Heart right ventricle (tissue), 16 donors: ENCODE data around the gene BIRC2. TPM values are rescaled to one million over a fixed set of nuclear protein-coding genes. Genes with fewer than 3 reads are reported as not detected.

Experiments used
- ATAC-seq, 8 donors: fragments of 200-7000 bp; cut with Tn5 transposase; one replicate each; pipeline ENCODE4 v1.9.1; 2020; ENCODE audit warnings: mild to moderate bottlenecking in 8 of 8, moderate library complexity in 8 of 8, moderate number of reproducible peaks in 1 of 8
- DNase-seq, 2 donors: peaks; one replicate each; pipeline ENCODE4 v3.0.0-alpha.2; 2020
- H3K27ac ChIP-seq, 10 donors: fragments of 200-600 bp; sonication (generic) in 2 of 10; one replicate each; pipeline versions ENCODE4 v1.5.0 to v1.8.0; 2020 to 2022; ENCODE audit warnings: mild to moderate bottlenecking in 3 of 10
- H3K27me3 ChIP-seq, 7 donors: fragments of 200-600 bp; one replicate each; pipeline ENCODE4 v1.8.0; 2021 to 2022; ENCODE audit warnings: mild to moderate bottlenecking in 2 of 7
- H3K36me3 ChIP-seq, 9 donors: fragments of 200-600 bp; sonication (generic) in 1 of 9; one replicate each; pipeline versions ENCODE4 v1.5.0 to v1.8.0; 2020 to 2022; ENCODE audit warnings: mild to moderate bottlenecking in 2 of 9
- H3K4me1 ChIP-seq, 9 donors: fragments of 200-600 bp; sonication (generic) in 1 of 9; one replicate each; pipeline versions ENCODE4 v1.5.0 to v1.8.0; 2020 to 2022; ENCODE audit warnings: mild to moderate bottlenecking in 4 of 9
- H3K4me3 ChIP-seq, 10 donors: fragments of 200-600 bp; sonication (generic) in 2 of 10; one replicate each; pipeline versions ENCODE4 v1.5.0 to v1.8.0; 2020 to 2022; ENCODE audit warnings: mild to moderate bottlenecking in 7 of 10, moderate library complexity in 2 of 10
- H3K9me3 ChIP-seq, 11 donors: fragments of 200-600 bp in 10 of 11; sonication (generic) in 2 of 11; one replicate each; pipeline versions ENCODE4 v1.5.0 to v1.8.0; 2013 to 2022; ENCODE audit warnings: mild to moderate bottlenecking in 2 of 11, control low read depth in 1 of 11, moderate library complexity in 1 of 11
- whole genome bisulfite sequencing, 2 donors: extraction: QIAGEN DNeasy Blood & Tissue Kit; methylation state at CpG; one replicate each; pipeline ENCODE4 v1.1.7; 2013; ENCODE audit warnings: inconsistent platforms in 1 of 2; 5-methylcytosine and 5-hydroxymethylcytosine counted together
- intact Hi-C, 10 donors: fragments of 100-400 bp; cut with DNase I; formaldehyde crosslinking; loops; one replicate each; pipeline versions ENCODE4 v1.11.1 to v1.14.2; 2022
- polyA plus RNA-seq, 2 donors: library from polyadenylated mRNA; stranded (reverse); fragments of 200-250 nt; gene quantifications; one replicate each; pipeline ENCODE4 v1.2.3, GENCODE V29; 2013
- total RNA-seq, 10 donors: library from RNA; stranded (reverse); fragmentation: NEBNext Ultra II Directional in 3 of 10; extraction: Animal tissue kit (Norgen Biotek cat#: 25700) in 3 of 10; gene quantifications; one replicate each; pipeline versions ENCODE4 v1.2.1 to v1.2.4, GENCODE V29; 2021 to 2023
- TF ChIP-seq, protein P1 (sequence below), 9 donors: fragments of 200-600 bp; sonication (generic) in 2 of 9; IDR thresholded peaks; one replicate each; pipeline versions ENCODE4 v1.5.0 to v1.8.0; 2021 to 2022; ENCODE audit warnings: antibody characterized with exemption in 9 of 9, mild to moderate bottlenecking in 5 of 9, moderate library complexity in 1 of 9
- donor health status: Arrhythmogenic right ventricular cardiomyopathy.
- donor health status: ischemic (EF 13 %, LVEDD 7.1; RV severe dilation, severe dysfunction).
- donor health status: healthy with polysubstance abuse.
- donor health status: DM: no; HTN: yes; CAD: no.
- donor health status: DM: no; HTN: no; CAD: no.
- donor health status: ischemic (EF 25% LVEDD 6.9; RV normal size, moderate dysfunction).
- donor health status: ischemic (EF 25% LVEDD 5.7; RV mildly dilated, moderate dysfunction).
- donor health status: healthy.
- donor health status: DM: yes; HTN: yes; CAD: no.
- donor health status: Ischemic cardiomyopathy.
- donor health status: ischemic (EF 35%, LVEDD 5.7; RV mildly dilated, moderate dysfunction).
- donor health status: nonischemic (EF 11% LVEDD 7.7; RV severe dilation, severe dysfunction).
- donor health status: DM: yes; HTN: yes; CAD: no.
- donor health status: PGD.
- donor health status: ischemic (EF 29% LVEDD 5.4; RV normal size, mild dysfunction).
- donor health status: nonischemic (EF 23%, LVEDD 6.1; RV moderate dilation, normal function).

The BIRC2 gene
- total and polyA plus RNA-seq, 12 donors: 20.2 to 39.7 (median 28.0) TPM

DNA sequence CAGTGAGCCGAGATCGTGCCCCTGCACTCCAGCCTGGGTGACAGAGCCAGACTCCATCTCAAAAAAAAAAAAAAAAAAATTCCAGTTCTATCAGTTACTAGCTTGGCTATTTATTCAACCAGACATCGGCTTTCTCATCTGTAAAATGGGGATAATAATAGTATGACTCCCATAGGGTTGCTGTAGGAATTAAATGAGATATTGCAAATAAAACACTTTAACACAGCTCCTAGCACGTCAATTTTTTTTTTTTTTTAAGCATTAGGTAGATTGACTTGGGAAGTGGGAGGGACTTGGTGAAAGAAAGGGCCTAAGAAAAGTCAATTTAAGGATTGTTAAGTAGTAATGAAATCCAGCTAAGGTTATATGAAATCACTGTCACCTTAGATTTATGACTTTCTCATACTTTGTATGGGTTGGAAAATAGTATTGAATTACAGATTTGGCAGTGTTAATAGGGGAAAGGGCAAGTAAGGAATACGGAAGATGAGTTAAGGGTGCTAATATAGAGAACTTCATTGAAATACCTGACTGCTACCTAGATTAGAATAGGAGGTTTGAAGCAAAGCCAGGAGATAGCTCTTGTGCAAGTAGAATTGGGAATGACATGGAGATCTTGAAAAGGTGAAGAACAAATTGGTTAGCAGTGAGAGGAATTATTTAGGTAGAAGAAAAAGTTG lies 28.8 kb downstream of the BIRC2 start:
- WGBS, 2 donors: 88 to 93% methylated on average over 5 of the region's 5 CpGs
- TF ChIP-seq, protein P1, sequence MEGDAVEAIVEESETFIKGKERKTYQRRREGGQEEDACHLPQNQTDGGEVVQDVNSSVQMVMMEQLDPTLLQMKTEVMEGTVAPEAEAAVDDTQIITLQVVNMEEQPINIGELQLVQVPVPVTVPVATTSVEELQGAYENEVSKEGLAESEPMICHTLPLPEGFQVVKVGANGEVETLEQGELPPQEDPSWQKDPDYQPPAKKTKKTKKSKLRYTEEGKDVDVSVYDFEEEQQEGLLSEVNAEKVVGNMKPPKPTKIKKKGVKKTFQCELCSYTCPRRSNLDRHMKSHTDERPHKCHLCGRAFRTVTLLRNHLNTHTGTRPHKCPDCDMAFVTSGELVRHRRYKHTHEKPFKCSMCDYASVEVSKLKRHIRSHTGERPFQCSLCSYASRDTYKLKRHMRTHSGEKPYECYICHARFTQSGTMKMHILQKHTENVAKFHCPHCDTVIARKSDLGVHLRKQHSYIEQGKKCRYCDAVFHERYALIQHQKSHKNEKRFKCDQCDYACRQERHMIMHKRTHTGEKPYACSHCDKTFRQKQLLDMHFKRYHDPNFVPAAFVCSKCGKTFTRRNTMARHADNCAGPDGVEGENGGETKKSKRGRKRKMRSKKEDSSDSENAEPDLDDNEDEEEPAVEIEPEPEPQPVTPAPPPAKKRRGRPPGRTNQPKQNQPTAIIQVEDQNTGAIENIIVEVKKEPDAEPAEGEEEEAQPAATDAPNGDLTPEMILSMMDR (IDR thresholded peaks at IDR 0.05): no peak

DNA sequence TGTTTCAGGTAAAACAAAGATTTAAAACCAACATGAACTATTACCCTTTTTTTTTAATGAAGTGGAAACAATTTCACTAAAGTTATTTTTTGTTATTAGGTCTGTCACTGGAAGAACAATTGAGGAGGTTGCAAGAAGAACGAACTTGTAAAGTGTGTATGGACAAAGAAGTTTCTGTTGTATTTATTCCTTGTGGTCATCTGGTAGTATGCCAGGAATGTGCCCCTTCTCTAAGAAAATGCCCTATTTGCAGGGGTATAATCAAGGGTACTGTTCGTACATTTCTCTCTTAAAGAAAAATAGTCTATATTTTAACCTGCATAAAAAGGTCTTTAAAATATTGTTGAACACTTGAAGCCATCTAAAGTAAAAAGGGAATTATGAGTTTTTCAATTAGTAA lies 30.9 kb downstream of the BIRC2 start:
- intact Hi-C loops: no loop called here
- TF ChIP-seq, protein P1 (IDR thresholded peaks at IDR 0.05): no peak
- no peak for DNase-seq
- Histone ChIP-seq H3K27ac (no peak overlapping the region), H3K4me3 (no peak overlapping the region), H3K36me3 (peaks cover 0 to 74% (median 20%) of the 10 kb centered on the region in 9 donors), H3K27me3 (no peaks in the 10 kb centered on the region), H3K4me1 (peaks cover 0 to 5% (median 0%) of the 10 kb centered on the region in 9 donors), H3K9me3 (no peaks in the 10 kb centered on the region)
- WGBS, 2 donors: 84 to 85% methylated on average over 2 of the region's 2 CpGs
- no peak for ATAC-seq

More for the DNA sequence above, 28.8 kb downstream of the BIRC2 start:
- H3K27me3 ChIP-seq: no peaks in the 10 kb centered on the region
- DNase-seq: no peak
- no peak overlapping the region for H3K4me3 ChIP-seq
- H3K9me3 ChIP-seq: no peaks in the 10 kb centered on the region
- no peak for ATAC-seq
- intact Hi-C loops: no loop called here
- no peak overlapping the region for H3K27ac ChIP-seq
- H3K36me3 ChIP-seq: peaks cover 0 to 62% (median 20%) of the 10 kb centered on the region in 9 donors
- no peaks in the 10 kb centered on the region for H3K4me1 ChIP-seq

DNA sequence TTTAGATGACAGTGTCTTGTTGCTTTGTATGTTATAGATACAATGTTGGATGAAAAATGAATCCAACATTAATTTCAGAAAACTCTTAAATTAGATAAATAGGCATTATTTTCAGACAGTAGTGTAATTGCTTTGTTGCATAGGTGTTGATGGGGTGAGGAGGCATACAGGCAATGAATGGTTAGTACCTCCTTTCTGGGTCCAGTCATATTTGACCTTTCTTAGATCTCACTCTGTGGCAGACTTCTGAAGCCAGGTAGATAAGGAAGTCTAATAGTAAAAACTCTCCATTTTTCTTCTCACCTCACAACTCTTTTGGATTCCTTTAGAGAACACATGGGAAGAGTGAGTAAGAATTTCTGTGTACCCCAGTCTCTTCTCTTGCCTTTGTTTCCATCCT lies 31.8 kb downstream of the BIRC2 start:
- no peaks in the 10 kb centered on the region for H3K9me3 ChIP-seq
- H3K27me3 ChIP-seq: no peaks in the 10 kb centered on the region
- DNase-seq (no peak), ATAC-seq (no peak)
- peaks cover 0 to 74% (median 20%) of the 10 kb centered on the region in 9 donors for H3K36me3 ChIP-seq
- TF ChIP-seq, protein P1 (IDR thresholded peaks at IDR 0.05): no peak
- H3K4me1 ChIP-seq: peaks cover 0 to 14% (median 6%) of the 10 kb centered on the region in 9 donors
- H3K4me3 ChIP-seq: no peak overlapping the region
- H3K27ac ChIP-seq: no peak overlapping the region
- intact Hi-C loops: no loop called here

DNA sequence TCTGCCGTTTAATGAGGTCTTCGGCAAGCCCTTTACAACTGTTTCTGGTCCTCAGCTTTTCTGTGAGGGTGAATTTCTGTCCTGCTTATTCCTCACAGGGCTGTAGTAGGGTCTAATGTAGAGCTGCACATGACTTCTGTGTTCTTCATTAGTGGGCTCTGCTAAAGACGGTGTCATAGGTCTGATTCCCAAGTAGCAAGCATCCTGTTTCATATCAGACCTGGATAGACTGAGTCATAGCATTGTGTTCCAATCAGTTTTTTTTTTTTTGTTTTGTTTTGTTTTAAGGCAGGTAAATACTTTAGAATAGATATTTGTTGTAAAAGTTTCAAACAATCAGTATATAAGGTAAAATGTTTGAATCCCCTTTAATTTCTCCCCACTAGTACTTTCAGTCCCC lies 35.4 kb downstream of the BIRC2 start:
- WGBS, 2 donors: 78 to 84% methylated on average over 3 of the region's 3 CpGs
- H3K36me3 ChIP-seq: peaks cover 0 to 81% (median 14%) of the 10 kb centered on the region in 9 donors
- no peak overlapping the region for H3K27ac ChIP-seq
- intact Hi-C loops: loop anchor here in 2 of 10 donors (5.0 to 10.0 kb wide), 2 partner anchors 70 to 72 kb away; partner anchors contain the start of gene TMEM123 (in 2 of the 2)
- no peak overlapping the region for H3K4me3 ChIP-seq
- H3K4me1 ChIP-seq: peaks cover 0 to 34% (median 16%) of the 10 kb centered on the region in 9 donors
- TF ChIP-seq, protein P1 (IDR thresholded peaks at IDR 0.05): no peak
- no peaks in the 10 kb centered on the region for H3K9me3 ChIP-seq
- DNase-seq (no peak), ATAC-seq (peak in 1 of 8 donors; percentile 44)
- H3K27me3 ChIP-seq: no peaks in the 10 kb centered on the region
